Keratinocyte (primary cell): ENCODE results near the gene GHRHR. TPM values are rescaled to one million over a fixed set of nuclear protein-coding genes. Genes with fewer than 3 reads are reported as not detected.

Experiments
- DNase-seq: peaks from one replicate; pipeline ENCODE4 v3.0.0-alpha.2; 2011; ENCODE audit warnings: low read depth, missing footprints, low spot score
- FAIRE-seq: peaks from 2 replicates; lab custom pipeline; 2011; peaks lifted over from hg19 to GRCh38; lab: Jason Lieb, UNC
- H2AFZ ChIP-seq: 2 replicates; pipeline ENCODE4 v1.6.0; 2012; ENCODE audit warnings: low read length, control low read depth, inconsistent platforms; ENCODE audit not compliant: control insufficient read depth
- H3K27ac ChIP-seq: 2 replicates; pipeline ENCODE4 v1.5.1; 2011; ENCODE audit warnings: low read length; ENCODE audit not compliant: control insufficient read depth, insufficient read depth
- H3K27me3 ChIP-seq: 3 replicates; pipeline ENCODE4 v1.6.0; 2011; ENCODE audit warnings: low read length; ENCODE audit not compliant: control insufficient read depth, insufficient read depth; ENCODE audit errors: extremely low read depth
- H3K36me3 ChIP-seq, 2 experiments: 2 replicates in 1 of 2; 3 replicates in 1 of 2; pipeline ENCODE4 v1.5.1; 2011; ENCODE audit warnings: low read length in 2 of 2, mild to moderate bottlenecking in 1 of 2; ENCODE audit not compliant: control insufficient read depth in 2 of 2, insufficient read depth in 2 of 2; ENCODE audit errors: extremely low read depth in 1 of 2
- H3K4me1 ChIP-seq: 3 replicates; pipeline ENCODE4 v1.5.1; 2011; ENCODE audit warnings: low read length; ENCODE audit not compliant: control insufficient read depth, insufficient read depth; ENCODE audit errors: extremely low read depth
- H3K4me2 ChIP-seq: 3 replicates; pipeline ENCODE4 v1.6.0; 2011; ENCODE audit warnings: low read depth, low read length; ENCODE audit not compliant: control insufficient read depth, insufficient read depth; ENCODE audit errors: extremely low read depth
- H3K4me3 ChIP-seq, 3 experiments: fragments of 200-600 bp in 1 of 3; sonication (generic) in 1 of 3; 2 replicates in 2 of 3; 3 replicates in 1 of 3; pipeline ENCODE4 v1.5.1; 2011 to 2016; ENCODE audit warnings: low read length in 3 of 3, mild to moderate bottlenecking in 3 of 3, control low read depth in 2 of 3, inconsistent platforms in 1 of 3, low read depth in 1 of 3, mixed read lengths in 1 of 3, mixed run types in 1 of 3, moderate library complexity in 1 of 3; ENCODE audit not compliant: control insufficient read depth in 2 of 3, insufficient read depth in 2 of 3; ENCODE audit errors: extremely low read depth in 1 of 3
- H3K79me2 ChIP-seq: 2 replicates; pipeline ENCODE4 v1.6.0; 2012; ENCODE audit warnings: low read length; ENCODE audit not compliant: control insufficient read depth, insufficient read depth
- H3K9ac ChIP-seq: 3 replicates; pipeline ENCODE4 v1.6.0; 2011; ENCODE audit warnings: low read length; ENCODE audit not compliant: control insufficient read depth, insufficient read depth; ENCODE audit errors: extremely low read depth
- H3K9me1 ChIP-seq: 3 replicates; pipeline ENCODE4 v1.6.0; 2011; ENCODE audit warnings: low read length; ENCODE audit not compliant: control insufficient read depth, insufficient read depth; ENCODE audit errors: extremely low read depth
- H3K9me3 ChIP-seq: 2 replicates; pipeline ENCODE4 v1.5.1; 2012; ENCODE audit warnings: low read depth, low read length; ENCODE audit not compliant: control insufficient read depth
- H4K20me1 ChIP-seq: 3 replicates; pipeline ENCODE4 v1.6.0; 2011; ENCODE audit warnings: low read length; ENCODE audit not compliant: control insufficient read depth, insufficient read depth; ENCODE audit errors: extremely low read depth
- CTCF ChIP-seq, 3 experiments: IDR thresholded peaks in 1 of 3; conservative IDR thresholded peaks in 1 of 3; optimal IDR thresholded peaks in 1 of 3; 2 replicates in 2 of 3; 3 replicates in 1 of 3; pipeline versions ENCODE3 to v1.5.1; 2011; ENCODE audit warnings: low read length in 3 of 3, mild to moderate bottlenecking in 3 of 3, moderate library complexity in 2 of 3, control low read depth in 1 of 3, inconsistent platforms in 1 of 3; ENCODE audit not compliant: insufficient read depth in 2 of 3; ENCODE audit errors: extremely low read depth in 1 of 3
- EZH2 ChIP-seq: IDR thresholded peaks from one replicate; pipeline ENCODE4 v1.6.1; 2012; ENCODE audit warnings: inconsistent platforms, mild to moderate bottlenecking, low read length, moderate library complexity
- dilution Hi-C: fragments of 300-500 bp; cut with MboI; formaldehyde crosslinking; loops from one replicate; pipeline ENCODE4 v1.7.0; 2020; ENCODE audit warnings: low sequenced_read_pairs; ENCODE audit not compliant: extremely low pct_ligation_motif_present
- polyA plus RNA-seq, 5 experiments: library from polyadenylated mRNA; depleted of rRNA in 3 of 5; stranded (reverse) in 3 of 5; stranded (forward) in 1 of 5; unstranded in 1 of 5; fragments of >200 nt; gene quantifications; 1 replicate in 1 of 5; 2 replicates in 3 of 5; 3 replicates in 1 of 5; pipeline versions ENCODE4 v1.2.1 to v1.2.3, GENCODE V29; 2011 to 2012; ENCODE audit warnings: missing spikeins in 2 of 5, low read depth in 1 of 5, low replicate concordance in 1 of 5

The GHRHR gene
- polyA plus RNA-seq, 1 donor (not counting 4 experiments of a cell fraction or from before 2014, with no cell fraction given), result not detected

GRCh38 chr7:30976381-30976780 is 12.6 kb downstream of the GHRHR start:
- no peak for DNase-seq
- TF ChIP-seq EZH2, result no peak
- no peak for TF ChIP-seq CTCF (optimal IDR thresholded peaks at IDR 0.05 in 1 of 3, IDR thresholded peaks at IDR 0.05 in 1 of 3, conservative IDR thresholded peaks at IDR 0.05 in 1 of 3; ENCODE audit: extremely low read depth in 1 of 3, insufficient read depth in 2 of 3, low read length in 3 of 3)

GRCh38 chr7:30977222-30977621 is 13.5 kb downstream of the GHRHR start:
- no peak for TF ChIP-seq CTCF (optimal IDR thresholded peaks at IDR 0.05 in 1 of 3, IDR thresholded peaks at IDR 0.05 in 1 of 3, conservative IDR thresholded peaks at IDR 0.05 in 1 of 3; ENCODE audit: extremely low read depth in 1 of 3, insufficient read depth in 2 of 3, low read length in 3 of 3)
- no peak for TF ChIP-seq EZH2
- H3K9me3 ChIP-seq, result no peaks in the 10 kb centered on the region
- FAIRE-seq, result no peak
- no peaks in the 10 kb centered on the region for H3K9me1 ChIP-seq
- no peak overlapping the region for H3K27ac ChIP-seq
- no peak overlapping the region for H3K4me3 ChIP-seq
- H3K4me1 ChIP-seq, result no peaks in the 10 kb centered on the region
- no peak for DNase-seq
- no peaks in the 10 kb centered on the region for H3K36me3 ChIP-seq
- H3K79me2 ChIP-seq, result no peaks in the 10 kb centered on the region
- H3K9ac ChIP-seq, result no peak overlapping the region
- H3K27me3 ChIP-seq, result peaks cover 24% of the 10 kb centered on the region
- H2AFZ ChIP-seq, result no peak overlapping the region
- no peak overlapping the region for H3K4me2 ChIP-seq
- no peaks in the 10 kb centered on the region for H4K20me1 ChIP-seq
- dilution Hi-C loops, result loop anchor here (25.0 kb wide), 1 partner anchor 135 kb away; no protein-coding TSS in a partner anchor

More at GRCh38 chr7:30976381-30976780, 12.6 kb downstream of the GHRHR start:
- no peaks in the 10 kb centered on the region for H3K9me1 ChIP-seq
- no peak overlapping the region for H3K9ac ChIP-seq
- dilution Hi-C loops, result loop anchor here (25.0 kb wide), 1 partner anchor 136 kb away; no protein-coding TSS in a partner anchor
- no peak overlapping the region for H2AFZ ChIP-seq
- H4K20me1 ChIP-seq, result no peaks in the 10 kb centered on the region
- no peak for FAIRE-seq
- H3K27me3 ChIP-seq, result peaks cover 26% of the 10 kb centered on the region
- H3K4me2 ChIP-seq, result no peak overlapping the region
- H3K36me3 ChIP-seq, result no peaks in the 10 kb centered on the region
- no peaks in the 10 kb centered on the region for H3K79me2 ChIP-seq
- no peaks in the 10 kb centered on the region for H3K4me1 ChIP-seq
- H3K9me3 ChIP-seq, result no peaks in the 10 kb centered on the region
- no peak overlapping the region for H3K4me3 ChIP-seq
- no peak overlapping the region for H3K27ac ChIP-seq
